ENCODE measurements around the gene RNF38. TPM values are rescaled to one million over a fixed set of nuclear protein-coding genes. Genes with fewer than 3 reads are reported as not detected.
A peak's percentile ranks its signal among the peaks of the same experiment; 100 is the strongest.
"Not testable (repeated sequence)": the region's sequence is repeated elsewhere in the genome, so short reads cannot be mapped to it uniquely, and the experiment has no call there.

The RNF38 gene
- 53.7 and 61.9 TPM in 2 replicates for polyA plus RNA-seq
- polyA minus RNA-seq: 84.0 and 115 TPM in 2 replicates

- TF ChIP-seq CTCF (IDR thresholded peaks at IDR 0.05; ENCODE audit: poor library complexity, severe bottlenecking): no peak
- peak; percentile 32 for TF ChIP-seq MXI1 (conservative IDR thresholded peaks at IDR 0.05; ENCODE audit: poor library complexity, severe bottlenecking)
- H3K9ac ChIP-seq (ENCODE audit: low read length): peak within 1 kb of the TSS; percentile 95
- peaks cover 1% of the 10 kb centered on the region for H4K20me1 ChIP-seq (ENCODE audit: insufficient read depth)
- no peaks in the 10 kb centered on the region for H3K9me3 ChIP-seq (ENCODE audit: low read length)
- H3K9me2 ChIP-seq (ENCODE audit: insufficient read depth, low read length): no peaks in the 10 kb centered on the region
- H3K4me3 ChIP-seq (ENCODE audit: low read length): peak within 1 kb of the TSS; percentile 79
- peaks cover 62% of the 10 kb centered on the region for H3K79me2 ChIP-seq (replicated peaks; ENCODE audit: insufficient read depth, low read length)
- no peaks in the 10 kb centered on the region for H3K27me3 ChIP-seq (ENCODE audit: insufficient read depth, low read depth, low read length)
- H3F3A ChIP-seq (ENCODE audit: insufficient read depth, low read length, poor library complexity, severe bottlenecking): peaks cover 3% of the 10 kb centered on the region
- no peaks in the 10 kb centered on the region for H3K36me3 ChIP-seq (ENCODE audit: insufficient read depth, low read length)
- peak within 1 kb of the TSS; percentile 79 for H2AFZ ChIP-seq (ENCODE audit: low read depth, low read length)
- H3K4me2 ChIP-seq (ENCODE audit: low read length): peak within 1 kb of the TSS; percentile 95
- peak within 1 kb of the TSS; percentile 93 for H3K27ac ChIP-seq (ENCODE audit: low read length)
These were observed at the start of gene RNF38 for GRCh38 chr9:36399980-36400331. Gene RNF38, minus strand, starts transcription at chr9:36400269. Its CDS starts 161 bp downstream, at chr9:36400108.

- H3K27me3 ChIP-seq (ENCODE audit: insufficient read depth, low read depth, low read length); H3K9me3 ChIP-seq (ENCODE audit: low read length); H3K9ac ChIP-seq (ENCODE audit: low read length); H3K9me2 ChIP-seq (ENCODE audit: insufficient read depth, low read length); H2AFZ ChIP-seq (ENCODE audit: low read depth, low read length); H3F3A ChIP-seq (ENCODE audit: insufficient read depth, low read length, poor library complexity, severe bottlenecking); H3K36me3 ChIP-seq (ENCODE audit: insufficient read depth, low read length); H3K27ac ChIP-seq (ENCODE audit: low read length); H3K4me3 ChIP-seq (ENCODE audit: low read length); H3K4me2 ChIP-seq (ENCODE audit: low read length); H3K79me2 ChIP-seq (replicated peaks; ENCODE audit: insufficient read depth, low read length); H4K20me1 ChIP-seq (ENCODE audit: insufficient read depth): not testable (repeated sequence)
These were observed 48.5 kb upstream of the RNF38 start for GRCh38 chr9:36448555-36448954.

- H3K4me3 ChIP-seq (ENCODE audit: low read length): no peak overlapping the region
- no peak overlapping the region for H3K27ac ChIP-seq (ENCODE audit: low read length)
- H3K9ac ChIP-seq (ENCODE audit: low read length): no peak overlapping the region
- no peaks in the 10 kb centered on the region for H3K36me3 ChIP-seq (ENCODE audit: insufficient read depth, low read length)
- peaks cover 5% of the 10 kb centered on the region for H3K79me2 ChIP-seq (replicated peaks; ENCODE audit: insufficient read depth, low read length)
- H3K9me2 ChIP-seq (ENCODE audit: insufficient read depth, low read length): no peaks in the 10 kb centered on the region
- TF ChIP-seq SMC3 (conservative IDR thresholded peaks at IDR 0.05; ENCODE audit: poor library complexity) (no peak), EP300 (conservative IDR thresholded peaks at IDR 0.05; ENCODE audit: poor library complexity, severe bottlenecking) (no peak), TAF1 (IDR thresholded peaks at IDR 0.05; ENCODE audit: low read depth) (no peak), EZH2 (IDR thresholded peaks at IDR 0.05; ENCODE audit: borderline replicate concordance, insufficient read depth, low read length, poor library complexity, severe bottlenecking) (no peak), MXI1 (conservative IDR thresholded peaks at IDR 0.05; ENCODE audit: poor library complexity, severe bottlenecking) (no peak)
- no peak overlapping the region for H2AFZ ChIP-seq (ENCODE audit: low read depth, low read length)
- no peaks in the 10 kb centered on the region for H3K27me3 ChIP-seq (ENCODE audit: insufficient read depth, low read depth, low read length)
- no peak overlapping the region for H3K4me2 ChIP-seq (ENCODE audit: low read length)
- H3K9me3 ChIP-seq (ENCODE audit: low read length): no peaks in the 10 kb centered on the region
- no peaks in the 10 kb centered on the region for H4K20me1 ChIP-seq (ENCODE audit: insufficient read depth)
- no peaks in the 10 kb centered on the region for H3F3A ChIP-seq (ENCODE audit: insufficient read depth, low read length, poor library complexity, severe bottlenecking)
These were observed 47.9 kb upstream of the RNF38 start for GRCh38 chr9:36448017-36448416.

GRCh38 chr9:36446678-36447077 is 46.6 kb upstream of the RNF38 start:
- not testable (repeated sequence) for H3K9me2 ChIP-seq (ENCODE audit: insufficient read depth, low read length); H4K20me1 ChIP-seq (ENCODE audit: insufficient read depth); H2AFZ ChIP-seq (ENCODE audit: low read depth, low read length); H3K36me3 ChIP-seq (ENCODE audit: insufficient read depth, low read length); H3K9me3 ChIP-seq (ENCODE audit: low read length); H3F3A ChIP-seq (ENCODE audit: insufficient read depth, low read length, poor library complexity, severe bottlenecking); H3K9ac ChIP-seq (ENCODE audit: low read length); H3K79me2 ChIP-seq (replicated peaks; ENCODE audit: insufficient read depth, low read length); H3K4me3 ChIP-seq (ENCODE audit: low read length); H3K27ac ChIP-seq (ENCODE audit: low read length); H3K4me2 ChIP-seq (ENCODE audit: low read length); H3K27me3 ChIP-seq (ENCODE audit: insufficient read depth, low read depth, low read length)

All from neural cell (in vitro differentiated cells).